NCI-H1048 (cell line): ENCODE results near the gene CCL4.
"Not testable (repeated sequence)": the region's sequence is repeated elsewhere in the genome, so short reads cannot be mapped to it uniquely, and the experiment has no call there.

Experiments used
- DNase-seq: peaks from one replicate; lab custom pipeline; 2025; lab: John Stamatoyannopoulos, UW

CCL4 gene

GRCh38 chr17:36117505-36118382, 14.1 kb downstream of the CCL4 start:
- DNase-seq: no peak

DNA sequence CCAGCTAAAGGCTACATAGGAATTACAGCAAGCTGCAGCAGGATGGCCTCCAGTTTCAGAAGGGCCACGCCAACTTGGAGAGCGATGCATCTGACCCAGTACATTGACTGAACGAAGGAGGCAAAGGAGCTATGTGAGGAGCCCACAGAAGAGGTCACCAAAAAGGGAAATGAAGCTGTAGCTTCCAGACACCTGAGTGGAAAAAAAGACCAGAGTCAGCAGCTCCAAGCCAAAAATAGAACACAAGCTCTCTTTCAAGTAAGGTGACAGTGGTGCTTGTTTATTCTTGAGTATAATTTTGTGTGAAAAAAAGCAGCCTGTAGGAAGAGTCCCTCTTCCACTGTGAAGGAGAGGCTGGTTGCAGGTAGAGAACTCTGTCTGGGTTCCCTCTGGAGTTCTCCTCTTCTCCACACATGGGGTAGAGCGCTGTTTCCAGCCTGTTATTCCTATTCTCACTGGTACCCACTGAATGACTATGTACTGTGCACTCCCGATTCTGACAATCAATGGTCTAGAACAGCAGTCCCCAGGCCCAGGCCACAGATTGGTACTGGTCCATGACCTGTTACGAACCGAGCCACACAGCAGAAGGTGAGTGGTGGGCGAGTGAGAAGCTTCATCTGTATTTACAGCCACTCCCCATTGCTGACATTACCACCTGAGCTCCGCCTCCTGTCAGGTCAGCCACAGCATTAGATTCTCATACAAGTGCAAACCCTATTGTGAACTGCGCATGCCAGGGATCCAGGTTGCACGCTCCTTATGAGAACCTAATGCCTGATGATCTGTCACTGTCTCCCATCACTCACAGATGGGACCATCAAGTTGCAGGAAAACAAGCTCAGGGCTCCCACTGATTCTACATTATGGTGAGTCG, 15.1 kb downstream of the CCL4 start:
- no peak for DNase-seq

DNA sequence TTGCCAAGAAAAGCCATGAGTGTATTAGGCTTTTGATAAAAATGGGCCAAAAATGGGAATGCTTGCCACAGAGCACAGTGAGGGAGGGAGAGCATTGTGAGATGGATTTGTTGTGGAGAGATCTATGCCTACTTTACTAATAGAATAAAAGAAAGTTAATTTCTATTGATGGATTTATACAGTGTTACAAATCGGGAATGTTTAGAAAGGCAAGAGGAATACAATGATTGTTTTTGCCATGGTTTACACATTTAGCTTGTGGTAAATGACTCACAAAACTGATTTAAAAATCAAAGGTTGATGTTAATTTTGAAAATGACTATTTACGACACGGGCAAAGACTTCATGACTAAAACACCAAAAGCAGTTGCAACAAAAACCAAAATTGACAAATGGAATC, 16.6 kb downstream of the CCL4 start:
- no peak for DNase-seq

GRCh38 chr17:36121099-36121498, 17.5 kb downstream of the CCL4 start:
- DNase-seq: not testable (repeated sequence)

DNA sequence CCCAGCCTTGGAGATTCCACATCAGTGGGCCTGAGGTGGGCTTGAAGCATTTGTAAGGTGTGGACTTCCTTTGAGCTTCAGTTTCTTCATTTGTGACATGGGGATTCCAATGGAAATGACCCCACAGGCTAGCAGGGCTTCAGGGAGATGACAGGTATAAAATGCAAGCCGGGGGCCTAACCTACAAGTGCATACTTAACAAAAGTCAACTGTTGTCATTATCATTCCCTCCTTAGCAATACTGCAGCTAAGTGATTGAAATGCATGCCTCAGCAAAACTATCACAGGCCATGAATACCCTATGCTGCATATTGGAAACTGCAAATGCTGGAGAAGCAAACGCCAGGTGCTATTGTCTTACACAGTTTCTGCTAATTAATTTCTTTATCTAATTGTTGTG, 19.8 kb downstream of the CCL4 start:
- no peak for DNase-seq

- DNase-seq: no peak
Observed at GRCh38 chr17:36124879-36125824, 21.5 kb downstream of the CCL4 start.

- no peak for DNase-seq
Observed at GRCh38 chr17:36127199-36127893, 23.7 kb downstream of the CCL4 start.

DNA sequence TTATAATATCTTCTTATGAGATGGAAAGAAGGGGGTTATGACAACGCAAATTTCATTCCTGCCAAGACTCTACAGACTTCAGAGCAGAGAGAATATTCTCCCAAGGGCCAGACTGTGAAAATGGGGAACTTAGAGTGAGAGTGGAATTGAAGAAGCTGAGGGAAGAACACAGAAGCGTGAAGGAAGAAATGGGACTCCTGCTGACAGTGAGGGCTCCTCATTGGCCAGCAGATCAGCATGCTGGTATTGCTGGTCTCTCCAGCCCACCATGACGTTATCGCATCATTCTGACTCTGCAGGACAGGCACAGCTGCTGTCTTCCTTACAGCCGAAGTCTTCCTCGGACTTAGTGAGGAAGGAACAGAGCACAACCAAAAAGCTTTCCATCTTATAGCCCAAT, 24.3 kb downstream of the CCL4 start:
- DNase-seq: no peak

DNA sequence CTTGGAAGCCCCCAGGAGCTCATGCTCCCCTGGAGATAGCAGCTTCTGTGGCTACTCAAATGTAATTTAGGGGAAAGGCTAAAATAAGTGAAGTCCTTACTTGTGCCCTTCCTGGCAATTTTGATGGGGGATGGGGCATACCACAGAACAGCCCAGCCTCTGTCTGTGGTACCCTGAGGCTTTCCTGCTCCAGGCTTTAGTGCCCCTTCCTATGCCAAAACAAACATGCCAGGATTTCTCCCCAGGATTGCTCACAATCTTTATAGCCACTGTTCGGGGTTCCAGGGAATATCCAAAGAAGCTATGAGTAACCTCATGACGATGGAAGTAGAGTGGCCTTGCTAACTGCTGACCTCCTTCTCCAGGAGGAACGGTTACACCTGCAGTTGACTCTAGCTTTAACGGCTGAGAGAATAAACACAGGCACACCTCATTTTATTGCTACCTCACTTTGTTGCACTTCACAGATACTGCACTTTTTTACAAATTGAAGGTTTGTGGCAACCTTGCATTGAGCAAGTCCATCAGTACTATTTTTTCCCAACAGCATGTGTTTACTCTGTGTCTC, 24.9 kb downstream of the CCL4 start:
- DNase-seq: no peak

DNA sequence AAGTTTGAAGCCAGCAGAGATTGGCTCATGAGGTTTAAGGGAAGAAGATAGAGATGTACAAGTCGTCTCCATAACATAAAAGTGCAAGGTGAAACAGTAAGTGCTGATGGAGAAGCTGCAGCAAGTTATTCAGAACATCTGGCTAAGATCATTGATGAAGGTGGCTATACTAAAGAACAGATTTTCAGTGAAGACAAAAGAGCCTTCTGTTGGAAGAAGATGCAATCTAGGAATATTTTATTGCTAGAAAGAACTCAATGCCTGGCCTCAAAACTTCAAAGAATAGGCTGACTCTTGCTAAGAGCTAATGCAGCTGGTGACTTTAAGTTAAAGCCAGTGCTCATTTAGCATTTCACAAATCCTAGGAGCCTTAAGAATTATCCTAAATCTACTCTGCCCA, 26.0 kb downstream of the CCL4 start:
- DNase-seq: no peak

DNA sequence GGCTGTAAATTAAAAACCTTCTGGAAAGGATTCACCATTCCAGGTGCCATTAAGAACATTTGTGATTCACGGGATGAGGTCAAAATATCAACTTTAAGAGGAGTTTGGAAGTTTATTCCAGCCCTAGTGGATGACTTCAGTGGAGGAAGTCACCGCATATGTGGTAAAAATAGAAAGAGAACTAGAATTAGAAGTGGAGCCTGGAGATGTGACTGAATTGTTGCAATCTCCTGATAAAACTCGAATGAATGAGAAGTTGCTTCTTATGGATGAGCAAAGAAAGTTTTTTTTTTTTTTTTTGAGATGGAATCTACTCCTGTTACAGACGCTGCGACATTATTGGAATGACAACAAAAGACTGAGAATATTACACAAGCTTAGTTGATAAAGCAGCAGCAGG, 26.7 kb downstream of the CCL4 start:
- no peak for DNase-seq

DNA sequence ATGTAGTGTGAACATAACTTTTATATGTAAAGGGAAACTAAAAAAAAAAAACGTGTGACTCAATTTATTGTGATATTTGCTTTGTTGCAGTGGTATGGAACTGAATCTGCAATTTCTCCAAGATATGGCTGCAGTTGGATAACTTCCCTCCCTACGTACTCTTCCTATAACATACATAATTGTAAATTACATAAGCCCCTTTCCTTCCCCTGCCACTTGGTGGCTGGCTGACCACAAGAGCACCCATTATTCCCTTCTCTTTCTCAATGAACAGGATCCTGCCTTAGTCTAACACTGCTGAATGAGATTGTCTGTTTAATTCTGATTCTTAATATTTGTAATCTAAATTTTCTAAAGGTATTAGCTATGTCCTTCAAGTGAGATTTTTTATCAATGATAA, 27.8 kb downstream of the CCL4 start:
- DNase-seq: no peak

GRCh38 chr17:36131931-36132330, 28.3 kb downstream of the CCL4 start:
- no peak for DNase-seq

- DNase-seq: no peak
Observed at GRCh38 chr17:36132421-36132831, 28.8 kb downstream of the CCL4 start.

DNA sequence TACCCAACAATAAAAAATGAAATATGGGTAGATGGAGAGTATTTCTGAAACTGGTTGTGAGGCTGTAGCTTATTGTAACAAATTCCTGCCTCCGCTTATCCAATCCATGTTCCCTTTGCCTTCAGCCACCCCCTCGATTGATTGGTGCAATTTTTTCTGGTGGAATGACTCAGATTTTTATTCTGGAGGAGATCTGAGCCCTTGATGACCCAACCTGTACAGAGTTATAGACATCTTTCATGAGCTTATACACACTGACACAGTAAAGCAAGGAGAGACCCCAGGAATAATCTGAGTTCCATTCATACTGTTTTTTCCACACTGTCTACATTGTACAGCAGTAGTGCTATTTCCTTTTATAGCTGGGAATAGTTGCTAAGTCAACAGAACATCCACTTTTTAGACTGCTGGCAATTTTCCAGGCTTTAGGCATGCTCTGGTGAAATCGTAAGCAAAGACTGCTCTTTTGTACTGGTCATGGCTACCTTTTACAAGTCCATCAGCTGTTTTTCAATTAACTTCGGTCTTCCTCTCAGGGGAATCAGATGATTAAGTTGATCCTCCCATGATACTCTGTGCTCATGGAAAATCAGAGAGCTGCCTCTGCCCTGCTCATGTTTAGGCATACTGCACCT, 30.1 kb downstream of the CCL4 start:
- no peak for DNase-seq

DNA sequence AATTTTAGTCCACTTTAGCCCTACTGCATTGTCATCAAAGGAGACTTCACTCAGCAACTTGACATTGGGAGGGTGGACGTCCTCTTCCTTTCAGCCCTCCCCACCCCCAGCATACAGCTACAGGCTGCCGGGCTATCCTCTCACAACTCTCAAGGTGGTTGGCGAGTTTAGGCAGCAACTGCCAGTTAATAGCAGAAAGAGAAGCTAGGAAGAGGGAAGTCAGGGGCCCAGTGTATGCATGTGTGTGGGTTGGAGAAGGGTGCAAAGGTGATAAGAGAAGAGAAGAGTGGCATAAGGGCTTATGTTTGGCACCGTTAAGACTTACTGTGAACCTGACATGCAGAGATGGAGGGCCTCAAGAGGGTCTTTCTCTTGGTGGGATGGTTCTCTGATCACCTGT, 31.8 kb downstream of the CCL4 start:
- no peak for DNase-seq

- no peak for DNase-seq
Observed at GRCh38 chr17:36136036-36136435, 32.4 kb downstream of the CCL4 start.

GRCh38 chr17:36136439-36136838, 32.8 kb downstream of the CCL4 start:
- DNase-seq: no peak

- DNase-seq: no peak
Observed at GRCh38 chr17:36142235-36142634, 38.6 kb downstream of the CCL4 start.

GRCh38 chr17:36142806-36143205, 39.2 kb downstream of the CCL4 start:
- no peak for DNase-seq

DNA sequence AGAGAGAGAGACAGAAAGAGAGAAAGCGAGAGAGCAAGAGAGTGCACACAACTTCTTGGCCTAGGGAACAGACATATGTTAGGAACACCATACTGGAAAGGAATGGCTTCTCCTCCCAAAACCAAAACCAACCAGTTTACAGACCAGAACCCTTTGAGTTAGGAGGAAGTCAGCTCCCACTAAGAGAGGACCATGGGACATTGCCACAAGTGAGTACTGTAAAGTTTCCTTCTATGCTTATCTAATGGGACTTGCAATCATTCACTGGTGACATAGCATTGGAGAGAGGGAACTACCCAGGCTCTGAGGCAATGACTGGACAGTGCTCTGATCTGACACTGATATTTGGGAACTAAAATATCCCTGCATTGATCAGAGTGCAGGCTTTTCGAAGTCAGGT, 40.4 kb downstream of the CCL4 start:
- DNase-seq: no peak
